H4 (cell line): ENCODE results near the gene PBXIP1. TPM values are rescaled to one million over a fixed set of nuclear protein-coding genes. Genes with fewer than 3 reads are reported as not detected.

Experiments
- DNase-seq: peaks from one replicate; pipeline ENCODE4 v3.0.0-alpha.2; 2015; ENCODE audit warnings: low spot score
- total RNA-seq: library from RNA; depleted of rRNA; stranded (reverse); fragments of >200 nt; shearing (Covaris generic); gene quantifications from 2 replicates; pipeline ENCODE4 v1.2.3, GENCODE V29; 2014

PBXIP1 gene
- total RNA-seq, 1 experiment from 2014 or later, result 22.8 TPM

- no peak for DNase-seq
Measured at GRCh38 chr1:154957091-154957657, 1.3 kb upstream of the PBXIP1 start.

GRCh38 chr1:154956544-154956941, 644 bp upstream of the PBXIP1 start:
- DNase-seq, result no peak

- peak; percentile 46 for DNase-seq
Measured at GRCh38 chr1:154955039-154955717, 721 bp downstream of the PBXIP1 start.

GRCh38 chr1:154954541-154954940, 1.4 kb downstream of the PBXIP1 start:
- no peak for DNase-seq

GRCh38 chr1:154953611-154954038, 2.3 kb downstream of the PBXIP1 start:
- DNase-seq, result no peak

GRCh38 chr1:154952664-154953063, 3.2 kb downstream of the PBXIP1 start:
- DNase-seq, result no peak

GRCh38 chr1:154951901-154952657, 3.8 kb downstream of the PBXIP1 start:
- no peak for DNase-seq

- DNase-seq, result no peak
Measured at GRCh38 chr1:154948079-154948478, 7.8 kb downstream of the PBXIP1 start.

GRCh38 chr1:154945962-154946850, 9.7 kb downstream of the PBXIP1 start:
- DNase-seq, result no peak

GRCh38 chr1:154945160-154945961, 10.5 kb downstream of the PBXIP1 start:
- DNase-seq, result no peak

GRCh38 chr1:154944401-154945159, 11.3 kb downstream of the PBXIP1 start:
- no peak for DNase-seq

- no peak for DNase-seq
Measured at GRCh38 chr1:154943649-154944400, 12.1 kb downstream of the PBXIP1 start.

GRCh38 chr1:154941333-154942013, 14.4 kb downstream of the PBXIP1 start:
- no peak for DNase-seq

GRCh38 chr1:154940651-154941194, 15.2 kb downstream of the PBXIP1 start:
- no peak for DNase-seq

GRCh38 chr1:154940213-154940560, 15.7 kb downstream of the PBXIP1 start:
- DNase-seq, result no peak

- no peak for DNase-seq
Measured at GRCh38 chr1:154938604-154939399, 17.1 kb downstream of the PBXIP1 start.

- no peak for DNase-seq
Measured at GRCh38 chr1:154937988-154938386, 17.9 kb downstream of the PBXIP1 start.
